ENCODE measurements around the gene UTP14C. TPM values are rescaled to one million over a fixed set of nuclear protein-coding genes. Genes with fewer than 3 reads are reported as not detected.

Gene UTP14C, protein sequence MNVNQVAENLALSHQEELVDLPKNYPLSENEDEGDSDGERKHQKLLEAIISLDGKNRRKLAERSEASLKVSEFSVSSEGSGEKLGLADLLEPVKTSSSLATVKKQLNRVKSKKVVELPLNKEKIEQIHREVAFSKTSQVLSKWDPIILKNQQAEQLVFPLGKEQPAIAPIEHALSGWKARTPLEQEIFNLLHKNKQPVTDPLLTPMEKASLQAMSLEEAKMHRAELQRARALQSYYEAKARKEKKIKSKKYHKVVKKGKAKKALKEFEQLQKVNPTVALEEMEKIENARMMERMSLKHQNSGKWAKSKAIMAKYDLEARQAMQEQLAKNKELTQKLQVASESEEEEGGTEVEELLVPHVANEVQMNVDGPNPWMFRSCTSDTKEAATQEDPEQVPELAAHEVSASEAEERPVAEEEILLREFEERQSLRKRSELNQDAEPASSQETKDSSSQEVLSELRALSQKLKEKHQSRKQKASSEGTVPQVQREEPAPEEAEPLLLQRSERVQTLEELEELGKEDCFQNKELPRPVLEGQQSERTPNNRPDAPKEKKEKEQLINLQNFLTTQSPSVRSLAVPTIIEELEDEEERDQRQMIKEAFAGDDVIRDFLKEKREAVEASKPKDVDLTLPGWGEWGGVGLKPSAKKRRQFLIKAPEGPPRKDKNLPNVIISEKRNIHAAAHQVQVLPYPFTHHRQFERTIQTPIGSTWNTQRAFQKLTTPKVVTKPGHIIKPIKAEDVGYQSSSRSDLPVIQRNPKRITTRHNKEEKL
- total RNA-seq (10 to 100 TPM in 8 of 10 donors, 1 to 10 TPM in 2; 8.9 to 15.1 (median 12.4) TPM), polyA plus RNA-seq (1 to 10 TPM; 3.0 to 4.9 TPM)
- long read RNA-seq, donor 1, partial matches to known transcripts = 0 of 2 reads
- long read RNA-seq, donor 1, other reads (novel, unspliced or antisense) = 2 of 2 reads
- long read RNA-seq, donor 2, partial matches to known transcripts = 0 of 2 reads
- long read RNA-seq, donor 2, other reads (novel, unspliced or antisense) = 2 of 2 reads
- long read RNA-seq, donor 3, full-length matches to known transcripts = 4 of 12 reads
- long read RNA-seq, donor 3, partial matches to known transcripts = 0 of 12 reads
- long read RNA-seq, donor 3, other reads (novel, unspliced or antisense) = 8 of 12 reads

DNA sequence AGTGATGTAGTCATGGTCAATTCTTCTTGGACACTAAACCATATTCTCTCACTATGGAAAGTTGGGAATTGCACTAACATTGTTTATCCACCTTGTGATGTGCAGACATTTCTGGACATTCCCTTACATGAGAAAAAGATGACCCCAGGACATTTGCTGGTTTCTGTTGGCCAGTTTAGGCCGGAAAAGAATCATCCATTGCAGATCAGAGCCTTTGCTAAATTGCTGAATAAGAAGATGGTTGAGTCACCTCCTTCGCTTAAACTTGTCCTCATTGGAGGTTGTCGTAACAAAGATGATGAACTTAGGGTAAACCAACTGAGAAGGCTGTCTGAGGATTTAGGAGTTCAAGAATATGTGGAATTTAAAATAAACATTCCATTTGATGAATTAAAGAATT lies at the start of gene UTP14C:
Gene UTP14C, plus strand, starts transcription at position 211 of the 400 bp plus-strand sequence. CDS start 4,114 bp downstream, outside the sequence.
- Histone ChIP-seq H3K4me1 (peaks cover 0 to 7% (median 0%) of the 10 kb centered on the region in 9 donors), H3K27ac (no peak within 1 kb of the TSS), H3K4me3 (no peak within 1 kb of the TSS), H3K27me3 (no peaks in the 10 kb centered on the region), H3K9me3 (no peaks in the 10 kb centered on the region), H3K36me3 (peaks cover 0 to 99% (median 23%) of the 10 kb centered on the region in 9 donors)
- DNase-seq (no peak), ATAC-seq (no peak)
- intact Hi-C loops (cut with DNase I) = no loop called here
- WGBS, 2 donors = 98 to 99% methylated on average over 3 of the region's 3 CpGs
- no peak for TF ChIP-seq CTCF (IDR thresholded peaks at IDR 0.05)

DNA sequence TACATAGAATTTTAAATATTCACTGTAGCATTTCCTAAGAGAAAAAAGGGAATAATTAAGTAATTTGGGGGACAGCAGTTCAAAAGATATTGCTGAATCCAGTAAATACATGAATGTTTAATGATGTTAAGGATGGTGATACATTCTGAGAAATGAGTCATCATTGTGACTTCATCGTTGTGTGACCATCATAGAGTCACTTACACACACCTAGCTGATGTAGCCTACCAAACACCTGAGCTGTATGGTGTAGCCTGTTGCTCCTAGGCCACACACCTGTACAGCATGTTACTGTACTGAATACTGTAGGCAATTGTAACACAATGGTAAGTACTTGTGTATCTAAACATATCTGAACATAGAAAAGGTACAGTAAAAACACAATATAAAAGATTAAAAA lies 48.1 kb upstream of the UTP14C start:
- ATAC-seq = no peak
- intact Hi-C loops (cut with DNase I) = no loop called here
- WGBS, 2 donors = 40 to 87% methylated on average over 1 of the region's 1 CpG

DNA sequence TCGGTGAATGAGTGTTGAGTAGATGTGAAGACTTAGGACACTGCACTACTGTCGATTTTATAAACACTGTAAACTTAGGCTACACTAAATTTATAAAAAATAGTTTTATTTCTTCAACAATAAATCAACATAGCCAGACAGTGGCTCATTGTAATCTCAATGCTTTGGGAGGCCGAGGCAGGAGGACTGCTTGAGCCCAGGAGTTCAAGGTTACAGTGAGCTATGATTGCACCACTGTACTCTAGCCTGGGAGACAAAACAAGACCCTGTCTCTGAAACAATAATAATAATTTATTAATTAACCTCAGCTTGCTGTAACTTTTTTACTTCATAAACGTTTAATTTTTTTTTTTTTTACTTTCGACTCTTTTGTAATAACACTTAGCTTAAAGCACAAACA lies 47.6 kb upstream of the UTP14C start:
- intact Hi-C loops (cut with DNase I) = no loop called here
- Histone ChIP-seq H3K4me1 (peaks cover 0 to 23% (median 0%) of the 10 kb centered on the region in 9 donors), H3K27ac (no peak overlapping the region), H3K4me3 (no peak overlapping the region), H3K27me3 (no peaks in the 10 kb centered on the region), H3K9me3 (no peaks in the 10 kb centered on the region), H3K36me3 (peaks cover 0 to 13% (median 0%) of the 10 kb centered on the region in 9 donors)
- no peak for TF ChIP-seq CTCF (IDR thresholded peaks at IDR 0.05)
- 92 to 94% methylated on average over 5 of the region's 5 CpGs for WGBS, 2 donors
- DNase-seq (no peak), ATAC-seq (no peak)

More for the DNA sequence above, 48.1 kb upstream of the UTP14C start:
- no peak for DNase-seq
- no peak overlapping the region for H3K4me3 ChIP-seq
- TF ChIP-seq CTCF (IDR thresholded peaks at IDR 0.05) = no peak
- H3K9me3 ChIP-seq = no peaks in the 10 kb centered on the region
- H3K36me3 ChIP-seq = peaks cover 0 to 13% (median 0%) of the 10 kb centered on the region in 9 donors
- peaks cover 0 to 20% (median 4%) of the 10 kb centered on the region in 9 donors for H3K4me1 ChIP-seq
- no peak overlapping the region for H3K27ac ChIP-seq
- H3K27me3 ChIP-seq = no peaks in the 10 kb centered on the region

DNA sequence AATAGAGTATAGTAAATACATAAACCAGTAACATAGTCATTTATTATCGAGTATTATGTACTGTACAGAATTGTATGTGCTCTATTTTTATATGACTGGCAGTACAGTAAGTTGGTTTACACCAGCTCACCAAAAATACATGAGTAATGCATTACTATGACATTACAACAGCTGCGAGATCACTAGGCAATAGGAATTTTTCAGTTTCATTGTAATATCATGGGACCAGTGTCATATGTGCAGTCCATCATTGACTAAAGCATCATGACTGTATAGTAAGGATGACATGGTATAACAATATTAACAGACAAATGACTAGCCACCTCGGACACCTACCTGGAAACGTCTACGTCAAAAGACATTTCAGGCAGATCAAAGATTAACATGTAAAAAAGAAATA lies 46.9 kb upstream of the UTP14C start:
- H3K9me3 ChIP-seq = no peaks in the 10 kb centered on the region
- ATAC-seq = no peak
- H3K4me1 ChIP-seq = peaks cover 0 to 24% (median 0%) of the 10 kb centered on the region in 9 donors
- WGBS, 2 donors = 94 to 95% methylated on average over 5 of the region's 5 CpGs
- intact Hi-C loops (cut with DNase I) = no loop called here
- TF ChIP-seq CTCF (IDR thresholded peaks at IDR 0.05) = no peak
- no peak overlapping the region for H3K27ac ChIP-seq
- H3K27me3 ChIP-seq = no peaks in the 10 kb centered on the region
- DNase-seq = no peak
- H3K4me3 ChIP-seq = no peak overlapping the region
- H3K36me3 ChIP-seq = peaks cover 0 to 13% (median 0%) of the 10 kb centered on the region in 9 donors

All from heart right ventricle (tissue), 16 donors.